Stimulated activated CD8-positive, alpha-beta memory T cell treated with anti-CD3 and anti-CD28 coated beads, Interleukin-15, amount 100 ng/mL, for 4 hours (primary cell): Measurements from ENCODE around the gene AGER.
"Not testable (repeated sequence)": the region's sequence is repeated elsewhere in the genome, so short reads cannot be mapped to it uniquely, and the experiment has no call there.

Experiments
- DNase-seq, 2 donors: peaks; one replicate each; pipeline ENCODE4 v3.0.0-alpha.2; 2020; ENCODE audit warnings: low read depth in 2 of 2

The AGER gene

GRCh38 chr6:32184084-32184640, at the start of gene AGER:
AGER (minus strand) TSS chr6:32184253; CDS start chr6:32184222, 31 bp downstream.
- DNase-seq = no peak

DNA sequence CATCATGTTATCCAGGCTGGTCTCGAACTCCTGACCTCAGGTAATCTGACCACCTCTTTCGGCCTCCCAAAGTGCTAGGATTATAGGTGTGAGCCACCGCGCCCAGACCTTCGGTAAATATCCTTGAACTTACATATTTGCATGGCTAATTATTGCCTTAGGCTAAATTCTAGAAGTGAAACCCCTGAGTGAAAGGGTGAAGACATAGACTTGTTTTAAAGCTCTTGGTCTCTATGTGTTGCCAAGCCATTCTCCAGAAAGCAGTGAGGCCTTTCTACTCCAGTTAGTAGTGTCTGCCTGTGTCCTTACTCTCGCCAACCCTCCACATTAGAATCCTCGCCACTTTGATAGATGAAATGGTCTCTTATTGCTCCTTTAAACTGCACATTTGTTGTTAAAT, 42.4 kb upstream of the AGER start:
- DNase-seq = no peak

GRCh38 chr6:32224696-32225095, 40.6 kb upstream of the AGER start:
- DNase-seq = no peak

GRCh38 chr6:32223258-32224235, 39.5 kb upstream of the AGER start, which contains the start of gene NOTCH4:
NOTCH4 (minus strand) TSS chr6:32224067; CDS start chr6:32223928, 139 bp downstream.
- DNase-seq = no peak

GRCh38 chr6:32222333-32223230, 38.5 kb upstream of the AGER start:
- DNase-seq = no peak

DNA sequence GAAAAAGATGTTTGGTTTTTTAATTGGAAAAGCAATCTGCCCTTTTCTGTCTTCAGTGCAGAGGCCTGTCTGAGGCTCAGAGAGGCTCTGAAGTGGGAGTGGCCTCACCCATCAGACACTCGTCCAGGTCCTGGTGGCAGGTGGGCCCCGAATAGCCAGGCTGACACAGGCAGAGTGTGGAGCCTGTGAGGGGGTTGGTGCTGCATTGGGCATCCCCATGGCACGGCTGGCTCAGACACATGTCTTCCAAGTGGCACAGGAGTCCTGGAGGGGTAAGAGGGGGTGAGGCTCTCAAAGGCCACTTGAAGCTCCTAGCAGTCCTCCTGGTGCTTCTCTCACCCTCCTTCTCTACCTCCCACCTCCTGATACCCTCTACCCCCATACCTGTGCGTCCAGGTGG, 36.0 kb upstream of the AGER start:
- DNase-seq = no peak

GRCh38 chr6:32218167-32218566, 34.1 kb upstream of the AGER start:
- no peak for DNase-seq

- DNase-seq = no peak
Observed at GRCh38 chr6:32216998-32217397, 32.9 kb upstream of the AGER start.

GRCh38 chr6:32216285-32216684, 32.2 kb upstream of the AGER start:
- no peak for DNase-seq

GRCh38 chr6:32215617-32216016, 31.6 kb upstream of the AGER start:
- no peak for DNase-seq

- no peak for DNase-seq
Observed at GRCh38 chr6:32214126-32214525, 30.1 kb upstream of the AGER start.

GRCh38 chr6:32213649-32214048, 29.6 kb upstream of the AGER start:
- DNase-seq = no peak

GRCh38 chr6:32212076-32212760, 28.2 kb upstream of the AGER start:
- DNase-seq = no peak

DNA sequence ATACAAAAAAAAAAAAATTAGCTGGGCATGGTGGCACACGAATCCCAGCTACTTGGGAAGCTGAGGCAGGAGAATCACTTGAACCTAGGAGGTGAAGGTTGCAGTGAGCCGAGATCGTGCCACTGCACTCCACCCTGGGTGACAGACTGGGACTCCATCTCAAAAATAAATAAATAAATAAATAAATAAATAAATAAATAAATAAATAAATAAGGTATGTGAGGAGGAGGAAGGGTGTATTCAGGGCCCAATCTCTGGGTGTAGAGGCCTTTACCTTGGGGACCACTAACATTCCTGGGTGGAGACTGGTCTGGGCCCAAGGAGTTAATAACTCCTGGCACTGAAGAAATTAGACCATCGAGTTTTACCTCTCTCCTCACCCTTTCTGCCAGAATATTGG, 27.4 kb upstream of the AGER start:
- DNase-seq = not testable (repeated sequence)

DNA sequence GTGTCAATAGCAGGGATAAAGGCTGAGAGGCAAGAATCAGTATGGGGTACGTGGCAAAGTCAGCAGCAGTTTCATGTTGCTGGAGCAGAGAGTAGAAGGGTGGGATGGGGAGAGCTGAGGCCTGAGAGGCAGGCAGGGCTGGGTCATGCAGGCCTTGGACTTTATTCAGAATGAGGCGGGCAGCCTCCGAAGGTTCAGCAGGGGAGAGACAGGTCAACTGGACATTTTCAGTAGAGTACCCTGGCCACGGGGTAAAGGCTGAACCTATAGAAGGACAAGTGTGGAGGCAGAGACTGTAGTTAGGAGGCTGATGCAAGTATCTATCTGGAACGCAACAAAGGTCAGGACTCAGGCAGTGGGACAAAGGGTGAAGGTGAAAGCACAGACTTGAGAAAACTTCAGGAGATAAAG, 26.1 kb upstream of the AGER start:
- no peak for DNase-seq

- DNase-seq = no peak
Observed at GRCh38 chr6:32208996-32209395, 24.9 kb upstream of the AGER start.

DNA sequence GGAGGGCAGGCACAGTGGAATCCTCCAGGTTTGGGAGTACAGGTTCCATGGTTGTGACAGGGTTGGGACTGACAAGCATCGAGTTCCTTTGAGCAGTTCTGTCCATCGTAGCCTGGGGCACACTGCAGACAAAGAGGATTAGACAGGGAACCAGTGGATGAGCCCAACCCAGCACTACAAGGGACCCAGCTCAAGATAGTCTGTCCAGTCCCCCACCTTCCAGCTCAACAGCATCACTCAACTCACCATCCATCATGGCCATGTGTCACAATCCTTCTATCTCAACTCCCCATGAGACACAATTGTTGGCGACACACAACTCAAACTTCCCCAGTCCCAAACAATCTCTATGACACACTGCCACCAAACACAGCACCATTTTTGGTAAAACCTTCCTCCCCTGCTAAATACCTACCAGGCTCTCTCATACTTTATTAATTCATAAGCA, 20.2 kb upstream of the AGER start:
- DNase-seq = no peak

- DNase-seq = no peak
Observed at GRCh38 chr6:32203426-32204267, 19.6 kb upstream of the AGER start.

DNA sequence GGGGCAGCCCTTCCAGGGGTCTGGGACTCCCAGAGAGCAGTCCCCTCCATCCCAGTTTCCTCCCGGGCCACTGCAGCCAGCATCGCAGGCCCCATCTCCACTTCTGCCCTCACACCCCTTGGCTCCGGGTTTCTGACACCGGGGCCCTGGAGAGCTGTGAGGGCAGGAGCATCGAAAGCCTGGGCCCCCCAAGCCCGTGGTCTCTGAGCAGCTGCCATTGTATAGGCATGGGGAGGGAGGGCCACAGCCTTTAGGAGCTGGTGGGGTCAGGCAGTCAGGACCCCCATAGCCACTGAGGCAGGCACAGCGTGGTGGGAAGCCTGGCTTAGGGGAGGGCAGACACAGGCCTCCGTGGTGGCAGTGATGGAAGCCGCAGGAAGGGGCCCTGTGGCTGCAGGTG, 18.1 kb upstream of the AGER start:
- DNase-seq = no peak

DNA sequence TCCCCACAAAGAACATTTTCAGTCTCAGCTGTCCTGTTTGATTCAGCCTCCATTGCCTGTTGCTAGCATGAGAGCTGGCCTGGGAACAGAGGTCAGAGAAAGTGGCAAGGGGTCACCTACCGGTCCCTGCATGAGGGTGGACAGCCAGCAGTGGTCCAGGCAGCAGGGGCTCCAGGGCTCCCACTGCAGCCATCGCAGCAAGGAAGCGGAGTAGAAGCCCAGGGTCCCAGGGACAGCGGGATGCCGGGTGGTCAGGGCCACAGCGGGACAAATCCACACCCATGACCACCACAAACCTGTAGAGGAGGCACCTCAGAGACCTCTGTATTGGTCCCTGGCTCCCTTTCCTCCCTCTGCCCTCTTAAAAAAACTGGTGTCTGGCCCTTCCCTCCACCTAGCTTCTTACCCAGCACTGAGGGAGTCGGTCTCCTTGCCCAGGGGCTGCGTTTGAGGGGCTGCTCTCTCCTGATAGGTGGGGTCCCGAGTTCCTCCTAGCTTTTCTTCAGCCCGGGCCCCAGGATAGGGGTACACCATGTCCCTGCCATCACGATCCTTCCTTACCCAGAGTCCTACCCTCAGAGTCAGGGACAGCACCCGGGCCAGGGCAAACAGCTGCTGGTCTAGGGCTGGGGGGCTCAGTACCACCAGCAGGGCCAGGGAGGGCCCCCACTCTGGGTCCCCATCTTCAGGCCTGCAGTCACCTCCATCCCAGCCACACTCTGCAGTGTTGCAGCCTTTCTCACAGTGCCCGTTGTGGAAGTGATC, 16.8 kb upstream of the AGER start:
- DNase-seq = no peak
